GM23338 (cell line): ENCODE results near the gene RNF8. TPM values are rescaled to one million over a fixed set of nuclear protein-coding genes. Genes with fewer than 3 reads are reported as not detected.

ENCODE experiments used
- ATAC-seq: fragments of 200-7000 bp; cut with Tn5 transposase; 3 replicates; pipeline ENCODE4 v1.9.1; 2020
- DNase-seq: peaks from one replicate; pipeline ENCODE4 v3.0.0-alpha.2; 2015; ENCODE audit warnings: low spot score
- H2AFZ ChIP-seq: fragments of 200-600 bp; sonication (generic); 2 replicates; pipeline ENCODE4 v1.8.0; 2016; ENCODE audit warnings: antibody characterized with exemption, mild to moderate bottlenecking, moderate library complexity
- H3F3A ChIP-seq: fragments of 200-600 bp; sonication (generic); replicated peaks from 2 replicates; pipeline ENCODE4 v1.8.0; 2017; ENCODE audit warnings: antibody characterized with exemption, mixed run types, low read depth
- H3K27ac ChIP-seq: fragments of 200-600 bp; sonication (generic); 2 replicates; pipeline ENCODE4 v1.6.1; 2016; ENCODE audit warnings: low read depth
- H3K27me3 ChIP-seq: fragments of 200-600 bp; sonication (generic); 2 replicates; pipeline ENCODE4 v1.8.0; 2016; ENCODE audit warnings: mild to moderate bottlenecking, mixed run types, moderate library complexity; ENCODE audit not compliant: insufficient read depth
- H3K36me3 ChIP-seq: fragments of 200-600 bp; sonication (generic); 2 replicates; pipeline ENCODE4 v1.8.0; 2016; ENCODE audit warnings: mild to moderate bottlenecking; ENCODE audit not compliant: insufficient read depth
- H3K4me1 ChIP-seq: fragments of 200-600 bp; sonication (generic); 2 replicates; pipeline ENCODE4 v1.8.0; 2016; ENCODE audit warnings: mild to moderate bottlenecking, moderate library complexity; ENCODE audit not compliant: insufficient read depth
- H3K4me2 ChIP-seq: fragments of 200-600 bp; sonication (generic); 2 replicates; pipeline ENCODE4 v1.7.1; 2017; ENCODE audit warnings: mixed run types
- H3K4me3 ChIP-seq: fragments of 200-600 bp; sonication (generic); 2 replicates; pipeline ENCODE4 v1.6.1; 2016; ENCODE audit warnings: mixed run types
- H3K79me2 ChIP-seq: fragments of 200-600 bp; sonication (generic); replicated peaks from 2 replicates; pipeline ENCODE4 v1.8.0; 2017; ENCODE audit warnings: mild to moderate bottlenecking; ENCODE audit not compliant: insufficient read depth
- H3K9me2 ChIP-seq: fragments of 200-600 bp; sonication (generic); 2 replicates; pipeline ENCODE4 v1.8.0; 2017; ENCODE audit not compliant: insufficient read depth
- H4K20me1 ChIP-seq: fragments of 200-600 bp; sonication (generic); replicated peaks from 2 replicates; pipeline ENCODE4 v1.8.0; 2017; ENCODE audit warnings: mild to moderate bottlenecking; ENCODE audit not compliant: insufficient read depth
- H3K27ac Mint-ChIP-seq: 2 replicates; pipeline ENCODE4 v1.8.0; 2020; ENCODE audit warnings: inconsistent platforms, mild to moderate bottlenecking, moderate library complexity, mixed read lengths
- H3K27me3 Mint-ChIP-seq: 3 replicates; pipeline ENCODE4 v1.8.0; 2022; ENCODE audit warnings: low read depth, mild to moderate bottlenecking, moderate library complexity, mixed read lengths, inconsistent platforms; ENCODE audit not compliant: insufficient read depth, poor library complexity
- H3K36me3 Mint-ChIP-seq: 3 replicates; pipeline ENCODE4 v1.8.0; 2021; ENCODE audit warnings: low read depth, mild to moderate bottlenecking, inconsistent platforms, moderate library complexity, mixed read lengths
- H3K4me1 Mint-ChIP-seq: 3 replicates; pipeline ENCODE4 v1.8.0; 2020; ENCODE audit warnings: mild to moderate bottlenecking, inconsistent platforms, mixed read lengths
- H3K4me3 Mint-ChIP-seq: 3 replicates; pipeline ENCODE4 v1.8.0; 2021; ENCODE audit warnings: moderate library complexity, mild to moderate bottlenecking, inconsistent platforms, mixed read lengths
- H3K9me3 Mint-ChIP-seq: 3 replicates; pipeline ENCODE4 v1.8.0; 2020; ENCODE audit warnings: moderate library complexity, mild to moderate bottlenecking, inconsistent platforms, mixed read lengths
- CREB1 ChIP-seq: fragments of 250-450 bp; sonication (Bioruptor Pico); IDR thresholded peaks from 2 replicates; pipeline ENCODE4 v1.5.0; 2020; ENCODE audit warnings: low read depth, mild to moderate bottlenecking, moderate library complexity
- EZH2phosphoT487 ChIP-seq: fragments of 200-600 bp; sonication (generic); IDR thresholded peaks from one replicate; pipeline ENCODE4 v1.8.1; 2018; ENCODE audit warnings: antibody characterized with exemption; ENCODE audit not compliant: unreplicated experiment
- JUNB ChIP-seq: IDR thresholded peaks from one replicate; pipeline ENCODE4 v1.6.1; 2016; ENCODE audit warnings: antibody characterized with exemption; ENCODE audit not compliant: unreplicated experiment
- NANOG ChIP-seq: IDR thresholded peaks from 2 replicates; pipeline ENCODE4 v1.6.1; 2016; ENCODE audit warnings: antibody characterized with exemption, borderline replicate concordance
- POLR2AphosphoS5 ChIP-seq: IDR thresholded peaks from 2 replicates; pipeline ENCODE4 v1.6.1; 2016; ENCODE audit warnings: antibody characterized with exemption, low read depth
- STAT1 ChIP-seq: IDR thresholded peaks from one replicate; pipeline ENCODE4 v1.6.1; 2016; ENCODE audit warnings: antibody characterized with exemption; ENCODE audit not compliant: unreplicated experiment
- ZNF114 ChIP-seq: fragments of 250-450 bp; sonication (Bioruptor Pico); IDR thresholded peaks from 2 replicates; pipeline ENCODE4 v1.5.0; 2020; ENCODE audit warnings: mild to moderate bottlenecking, moderate library complexity
- ZNF331 ChIP-seq: fragments of 250-450 bp; sonication (Bioruptor Pico); IDR thresholded peaks from 2 replicates; pipeline ENCODE4 v1.5.0; 2020; ENCODE audit warnings: low read depth, mild to moderate bottlenecking, moderate library complexity
- polyA plus RNA-seq: library from polyadenylated mRNA; unstranded; fragments of >200 nt; fragmentation: Nextera tagmentation; extraction: Ambion mirVana; gene quantifications from 2 replicates; pipeline ENCODE4 v1.2.1, GENCODE V29; 2016
- total RNA-seq: library from RNA; depleted of rRNA; stranded (reverse); fragments of >200 nt; shearing (Covaris generic); gene quantifications from 2 replicates; pipeline ENCODE4 v1.2.3, GENCODE V29; 2014
- TF ChIP-seq, protein P1 (sequence below), 2 experiments: fragments of 200-600 bp in 1 of 2; sonication (generic) in 1 of 2; conservative IDR thresholded peaks; 2 replicates each; pipeline versions ENCODE4 v1.5.1 to v1.6.1; 2016 to 2017; ENCODE audit warnings: antibody characterized with exemption in 2 of 2, low read depth in 2 of 2, mild to moderate bottlenecking in 2 of 2, moderate library complexity in 1 of 2
- TF ChIP-seq, protein P2 (sequence below): IDR thresholded peaks from 2 replicates; pipeline ENCODE4 v1.6.1; 2016; ENCODE audit warnings: antibody characterized with exemption
- TF ChIP-seq, protein P3 (sequence below): IDR thresholded peaks from one replicate; pipeline ENCODE4 v1.6.1; 2018; ENCODE audit warnings: antibody characterized with exemption; ENCODE audit not compliant: unreplicated experiment

Gene RNF8
- total and polyA plus RNA-seq, 2 experiments from 2014 or later, result 41.6 to 55.2 TPM

DNA sequence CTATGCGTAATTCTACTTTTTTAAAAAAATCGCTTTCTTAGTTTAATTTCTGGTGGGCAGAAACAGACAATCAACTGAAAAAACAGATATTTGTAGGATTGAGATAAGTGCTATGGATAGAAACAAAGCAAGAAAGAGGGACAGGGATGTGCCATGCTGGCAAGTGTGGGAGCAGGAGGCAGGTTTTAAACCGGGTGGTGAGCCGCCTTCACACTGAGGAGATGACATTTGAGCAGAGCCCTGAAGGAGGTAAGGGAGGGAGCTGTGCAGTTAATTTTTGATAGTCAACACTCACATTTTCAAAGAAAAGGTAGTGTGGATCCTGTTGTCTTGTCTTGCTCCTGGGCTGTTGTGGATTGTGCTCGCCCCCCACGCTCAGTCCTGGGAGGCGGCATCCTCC, 49.0 kb upstream of the RNF8 start (continued):
- TF ChIP-seq, protein P1, sequence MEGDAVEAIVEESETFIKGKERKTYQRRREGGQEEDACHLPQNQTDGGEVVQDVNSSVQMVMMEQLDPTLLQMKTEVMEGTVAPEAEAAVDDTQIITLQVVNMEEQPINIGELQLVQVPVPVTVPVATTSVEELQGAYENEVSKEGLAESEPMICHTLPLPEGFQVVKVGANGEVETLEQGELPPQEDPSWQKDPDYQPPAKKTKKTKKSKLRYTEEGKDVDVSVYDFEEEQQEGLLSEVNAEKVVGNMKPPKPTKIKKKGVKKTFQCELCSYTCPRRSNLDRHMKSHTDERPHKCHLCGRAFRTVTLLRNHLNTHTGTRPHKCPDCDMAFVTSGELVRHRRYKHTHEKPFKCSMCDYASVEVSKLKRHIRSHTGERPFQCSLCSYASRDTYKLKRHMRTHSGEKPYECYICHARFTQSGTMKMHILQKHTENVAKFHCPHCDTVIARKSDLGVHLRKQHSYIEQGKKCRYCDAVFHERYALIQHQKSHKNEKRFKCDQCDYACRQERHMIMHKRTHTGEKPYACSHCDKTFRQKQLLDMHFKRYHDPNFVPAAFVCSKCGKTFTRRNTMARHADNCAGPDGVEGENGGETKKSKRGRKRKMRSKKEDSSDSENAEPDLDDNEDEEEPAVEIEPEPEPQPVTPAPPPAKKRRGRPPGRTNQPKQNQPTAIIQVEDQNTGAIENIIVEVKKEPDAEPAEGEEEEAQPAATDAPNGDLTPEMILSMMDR (conservative IDR thresholded peaks at IDR 0.05; ENCODE audit: low read depth in 2 of 2), result no peak
- TF ChIP-seq, protein P2, sequence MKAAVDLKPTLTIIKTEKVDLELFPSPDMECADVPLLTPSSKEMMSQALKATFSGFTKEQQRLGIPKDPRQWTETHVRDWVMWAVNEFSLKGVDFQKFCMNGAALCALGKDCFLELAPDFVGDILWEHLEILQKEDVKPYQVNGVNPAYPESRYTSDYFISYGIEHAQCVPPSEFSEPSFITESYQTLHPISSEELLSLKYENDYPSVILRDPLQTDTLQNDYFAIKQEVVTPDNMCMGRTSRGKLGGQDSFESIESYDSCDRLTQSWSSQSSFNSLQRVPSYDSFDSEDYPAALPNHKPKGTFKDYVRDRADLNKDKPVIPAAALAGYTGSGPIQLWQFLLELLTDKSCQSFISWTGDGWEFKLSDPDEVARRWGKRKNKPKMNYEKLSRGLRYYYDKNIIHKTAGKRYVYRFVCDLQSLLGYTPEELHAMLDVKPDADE, result no peak
- TF ChIP-seq ZNF331 (CRISPR knock-in tag), result no peak
- no peak for TF ChIP-seq ZNF114 (CRISPR knock-in tag)
- no peak for TF ChIP-seq STAT1
- TF ChIP-seq JUNB, result no peak

DNA sequence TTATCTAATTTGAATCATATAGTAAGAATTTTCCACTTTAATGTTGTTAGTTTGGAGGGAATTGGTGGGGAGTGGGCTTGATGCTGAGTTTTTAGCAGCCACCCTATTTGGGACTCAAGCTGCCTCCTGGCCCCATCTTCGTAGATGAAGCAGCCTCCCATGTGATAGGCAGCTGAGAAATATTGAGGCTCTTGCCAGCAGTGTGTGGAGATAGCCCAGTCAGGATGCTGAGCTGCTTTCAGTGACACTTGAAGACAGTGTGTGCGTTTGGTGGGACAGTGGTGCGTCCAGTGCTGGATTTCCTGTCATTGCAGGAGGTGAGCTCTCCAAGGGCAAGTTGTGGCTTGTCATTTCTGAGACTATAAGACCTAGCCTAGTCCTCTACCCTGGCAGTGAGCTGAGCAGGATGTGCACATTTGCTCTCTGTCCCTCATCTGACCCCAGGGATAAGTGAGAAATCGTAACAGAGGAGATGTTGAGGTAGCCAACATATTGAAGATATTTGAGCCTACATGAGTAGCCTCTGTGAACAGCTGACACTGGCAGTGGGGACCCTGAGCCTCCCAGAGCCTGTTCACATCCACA, 47.9 kb upstream of the RNF8 start:
- H3F3A ChIP-seq, result 0 out of 2 replicates have a peak, but pooled peaks cover 3% of the 10 kb centered on the region
- peaks cover 6% of the 10 kb centered on the region; the same call in 1 of the 2 replicates for H4K20me1 ChIP-seq
- H3K4me1 Mint-ChIP-seq, result no peaks in the 10 kb centered on the region
- no peak overlapping the region for H2AFZ ChIP-seq
- ATAC-seq (no peak), DNase-seq (no peak)
- H3K79me2 ChIP-seq, result no peaks in the 10 kb centered on the region
- H3K4me1 ChIP-seq, result no peaks in the 10 kb centered on the region
- no peak overlapping the region for H3K4me3 ChIP-seq
- no peaks in the 10 kb centered on the region for H3K36me3 ChIP-seq
- H3K4me2 ChIP-seq, result no peak overlapping the region
- H3K27ac Mint-ChIP-seq, result no peak overlapping the region
- no peaks in the 10 kb centered on the region for H3K9me2 ChIP-seq
- no peaks in the 10 kb centered on the region for H3K27me3 Mint-ChIP-seq
- H3K9me3 Mint-ChIP-seq, result no peaks in the 10 kb centered on the region
- no peaks in the 10 kb centered on the region for H3K27me3 ChIP-seq
- no peak overlapping the region for H3K27ac ChIP-seq
- H3K36me3 Mint-ChIP-seq, result peaks cover 9% of the 10 kb centered on the region; the same call in 1 of the 3 replicates
- no peak overlapping the region for H3K4me3 Mint-ChIP-seq
- TF ChIP-seq POLR2AphosphoS5 (no peak), STAT1 (no peak), ZNF331 (CRISPR knock-in tag) (no peak), CREB1 (CRISPR knock-in tag) (no peak), EZH2phosphoT487 (no peak), ZNF114 (CRISPR knock-in tag) (no peak), NANOG (no peak)
- TF ChIP-seq, protein P2, result no peak
- TF ChIP-seq, protein P1 (conservative IDR thresholded peaks at IDR 0.05; ENCODE audit: low read depth in 2 of 2), result no peak
- TF ChIP-seq, protein P3, sequence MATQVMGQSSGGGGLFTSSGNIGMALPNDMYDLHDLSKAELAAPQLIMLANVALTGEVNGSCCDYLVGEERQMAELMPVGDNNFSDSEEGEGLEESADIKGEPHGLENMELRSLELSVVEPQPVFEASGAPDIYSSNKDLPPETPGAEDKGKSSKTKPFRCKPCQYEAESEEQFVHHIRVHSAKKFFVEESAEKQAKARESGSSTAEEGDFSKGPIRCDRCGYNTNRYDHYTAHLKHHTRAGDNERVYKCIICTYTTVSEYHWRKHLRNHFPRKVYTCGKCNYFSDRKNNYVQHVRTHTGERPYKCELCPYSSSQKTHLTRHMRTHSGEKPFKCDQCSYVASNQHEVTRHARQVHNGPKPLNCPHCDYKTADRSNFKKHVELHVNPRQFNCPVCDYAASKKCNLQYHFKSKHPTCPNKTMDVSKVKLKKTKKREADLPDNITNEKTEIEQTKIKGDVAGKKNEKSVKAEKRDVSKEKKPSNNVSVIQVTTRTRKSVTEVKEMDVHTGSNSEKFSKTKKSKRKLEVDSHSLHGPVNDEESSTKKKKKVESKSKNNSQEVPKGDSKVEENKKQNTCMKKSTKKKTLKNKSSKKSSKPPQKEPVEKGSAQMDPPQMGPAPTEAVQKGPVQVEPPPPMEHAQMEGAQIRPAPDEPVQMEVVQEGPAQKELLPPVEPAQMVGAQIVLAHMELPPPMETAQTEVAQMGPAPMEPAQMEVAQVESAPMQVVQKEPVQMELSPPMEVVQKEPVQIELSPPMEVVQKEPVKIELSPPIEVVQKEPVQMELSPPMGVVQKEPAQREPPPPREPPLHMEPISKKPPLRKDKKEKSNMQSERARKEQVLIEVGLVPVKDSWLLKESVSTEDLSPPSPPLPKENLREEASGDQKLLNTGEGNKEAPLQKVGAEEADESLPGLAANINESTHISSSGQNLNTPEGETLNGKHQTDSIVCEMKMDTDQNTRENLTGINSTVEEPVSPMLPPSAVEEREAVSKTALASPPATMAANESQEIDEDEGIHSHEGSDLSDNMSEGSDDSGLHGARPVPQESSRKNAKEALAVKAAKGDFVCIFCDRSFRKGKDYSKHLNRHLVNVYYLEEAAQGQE, result no peak
